Body of pancreas (tissue), 4 donors: ENCODE results near the gene PLXNB2.

ENCODE experiments used
- POLR2A ChIP-seq, 3 donors: fragments of 450-650 bp; IDR thresholded peaks; one replicate each; pipeline ENCODE4 v1.6.1; 2016; ENCODE audit warnings: antibody characterized with exemption in 3 of 3, mild to moderate bottlenecking in 2 of 3
- TF ChIP-seq, protein P1 (sequence below), 7 experiments: fragments of 450-650 bp in 4 of 7; fragments of 200-600 bp in 3 of 7; sonication (generic) in 3 of 7; IDR thresholded peaks; one replicate each; pipeline ENCODE4 v1.5.1; 2016 to 2019; ENCODE audit warnings: antibody characterized with exemption in 7 of 7

DNA sequence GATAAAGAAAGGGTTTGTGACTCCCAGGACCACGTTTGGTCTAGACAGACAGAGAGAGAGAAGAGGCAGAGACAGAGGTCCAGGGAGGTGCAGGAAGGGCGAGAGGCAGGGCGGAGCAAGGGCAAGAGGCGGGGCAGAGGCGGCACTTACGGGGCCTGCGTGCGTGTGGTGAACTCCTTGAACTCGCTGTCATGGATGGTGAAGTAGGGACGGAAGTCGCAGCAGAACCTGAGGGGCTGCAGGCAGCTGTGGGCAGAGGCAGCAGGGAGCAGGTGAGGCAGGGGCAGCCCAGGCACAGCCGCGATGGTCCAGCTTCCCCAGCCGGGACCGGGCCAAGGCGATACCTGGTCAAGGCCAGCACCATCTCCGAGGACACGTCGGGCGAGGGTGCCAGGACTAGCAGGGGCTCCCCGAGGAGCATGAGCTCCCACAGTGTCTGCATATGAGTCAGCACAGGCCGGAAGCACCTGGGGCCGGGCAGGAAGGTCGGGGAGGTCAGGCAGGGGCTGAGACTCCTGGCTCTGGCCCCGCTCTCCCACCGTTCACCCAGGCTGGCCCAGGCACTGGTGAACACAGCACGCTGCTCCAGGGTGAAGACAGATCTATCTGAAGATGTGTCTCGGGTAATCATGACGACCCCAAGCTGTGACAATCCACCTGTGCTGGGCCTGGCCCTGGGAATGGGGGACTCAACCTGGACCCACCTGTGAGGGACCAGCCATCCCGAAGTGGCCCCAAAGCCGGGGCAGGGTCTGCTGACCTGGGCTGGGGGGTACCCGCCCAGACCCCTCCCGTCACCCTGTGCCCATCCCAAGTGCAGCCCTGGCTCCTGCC, 7.2 kb upstream of the PLXNB2 start:
- peak in 1 of 3 donors; percentile 14 for TF ChIP-seq POLR2A (IDR thresholded peaks at IDR 0.05)
- TF ChIP-seq, protein P1, sequence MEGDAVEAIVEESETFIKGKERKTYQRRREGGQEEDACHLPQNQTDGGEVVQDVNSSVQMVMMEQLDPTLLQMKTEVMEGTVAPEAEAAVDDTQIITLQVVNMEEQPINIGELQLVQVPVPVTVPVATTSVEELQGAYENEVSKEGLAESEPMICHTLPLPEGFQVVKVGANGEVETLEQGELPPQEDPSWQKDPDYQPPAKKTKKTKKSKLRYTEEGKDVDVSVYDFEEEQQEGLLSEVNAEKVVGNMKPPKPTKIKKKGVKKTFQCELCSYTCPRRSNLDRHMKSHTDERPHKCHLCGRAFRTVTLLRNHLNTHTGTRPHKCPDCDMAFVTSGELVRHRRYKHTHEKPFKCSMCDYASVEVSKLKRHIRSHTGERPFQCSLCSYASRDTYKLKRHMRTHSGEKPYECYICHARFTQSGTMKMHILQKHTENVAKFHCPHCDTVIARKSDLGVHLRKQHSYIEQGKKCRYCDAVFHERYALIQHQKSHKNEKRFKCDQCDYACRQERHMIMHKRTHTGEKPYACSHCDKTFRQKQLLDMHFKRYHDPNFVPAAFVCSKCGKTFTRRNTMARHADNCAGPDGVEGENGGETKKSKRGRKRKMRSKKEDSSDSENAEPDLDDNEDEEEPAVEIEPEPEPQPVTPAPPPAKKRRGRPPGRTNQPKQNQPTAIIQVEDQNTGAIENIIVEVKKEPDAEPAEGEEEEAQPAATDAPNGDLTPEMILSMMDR (IDR thresholded peaks at IDR 0.05), result no peak
